Neural cell (in vitro differentiated cells): ENCODE data around the gene KRT2.

Experiments used
- EP300 ChIP-seq: fragments of 450-650 bp; conservative IDR thresholded peaks from 2 replicates; pipeline ENCODE4 v1.6.1; 2014; ENCODE audit warnings: antibody characterized with exemption, mild to moderate bottlenecking, moderate library complexity; ENCODE audit not compliant: poor library complexity, severe bottlenecking
- EZH2 ChIP-seq: fragments of 200-600, 300-800 bp; shearing (Covaris generic), sonication (generic); IDR thresholded peaks from 2 replicates; pipeline ENCODE4 v1.6.1; 2014; ENCODE audit warnings: antibody characterized with exemption, low read length, borderline replicate concordance, mild to moderate bottlenecking; ENCODE audit not compliant: insufficient read depth, poor library complexity, severe bottlenecking
- POLR2AphosphoS5 ChIP-seq: IDR thresholded peaks from 2 replicates; pipeline ENCODE4 v1.6.1; 2012
- RAD21 ChIP-seq: fragments of 450-650 bp; conservative IDR thresholded peaks from 2 replicates; pipeline ENCODE4 v1.6.1; 2014; ENCODE audit warnings: antibody characterized with exemption, mild to moderate bottlenecking, moderate library complexity
- TAF1 ChIP-seq: IDR thresholded peaks from 2 replicates; pipeline ENCODE4 v1.6.1; 2012; ENCODE audit warnings: low read depth
- TF ChIP-seq, protein P1 (sequence below): fragments of 450-650 bp; IDR thresholded peaks from 2 replicates; pipeline ENCODE4 v1.5.1; 2014; ENCODE audit warnings: antibody characterized with exemption, mild to moderate bottlenecking, moderate library complexity; ENCODE audit not compliant: poor library complexity, severe bottlenecking

DNA sequence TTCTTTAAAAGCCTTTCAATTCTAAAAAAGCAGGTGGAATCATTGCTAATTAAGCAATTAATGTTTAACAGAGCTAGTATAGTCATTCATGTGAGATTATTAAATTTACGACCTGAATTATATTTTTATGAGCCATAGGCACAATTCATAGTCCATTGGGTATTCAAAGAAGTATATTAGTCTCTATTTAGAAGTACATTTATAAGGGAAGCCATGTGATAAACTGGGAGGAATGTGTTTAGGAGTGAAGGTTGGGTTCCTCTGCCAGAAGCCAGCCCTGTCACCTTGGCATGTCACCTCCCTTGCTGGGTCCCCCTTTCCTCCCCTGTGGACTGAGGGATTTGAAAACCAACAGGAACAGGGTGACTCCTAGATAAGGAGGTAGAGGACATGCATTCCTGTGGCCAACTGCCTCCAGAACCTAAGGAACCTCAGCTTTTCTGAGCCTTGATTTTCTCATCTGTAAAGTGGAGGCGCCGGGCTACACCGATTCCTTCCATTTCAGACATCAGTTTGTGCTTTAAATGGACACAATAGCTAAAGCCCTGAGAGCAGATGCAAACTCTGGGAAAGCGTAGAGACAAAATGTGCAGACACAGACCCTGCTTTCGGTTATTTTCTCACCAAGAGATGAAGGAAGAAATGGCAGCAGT lies 5.4 kb upstream of the KRT2 start:
- TF ChIP-seq, protein P1, sequence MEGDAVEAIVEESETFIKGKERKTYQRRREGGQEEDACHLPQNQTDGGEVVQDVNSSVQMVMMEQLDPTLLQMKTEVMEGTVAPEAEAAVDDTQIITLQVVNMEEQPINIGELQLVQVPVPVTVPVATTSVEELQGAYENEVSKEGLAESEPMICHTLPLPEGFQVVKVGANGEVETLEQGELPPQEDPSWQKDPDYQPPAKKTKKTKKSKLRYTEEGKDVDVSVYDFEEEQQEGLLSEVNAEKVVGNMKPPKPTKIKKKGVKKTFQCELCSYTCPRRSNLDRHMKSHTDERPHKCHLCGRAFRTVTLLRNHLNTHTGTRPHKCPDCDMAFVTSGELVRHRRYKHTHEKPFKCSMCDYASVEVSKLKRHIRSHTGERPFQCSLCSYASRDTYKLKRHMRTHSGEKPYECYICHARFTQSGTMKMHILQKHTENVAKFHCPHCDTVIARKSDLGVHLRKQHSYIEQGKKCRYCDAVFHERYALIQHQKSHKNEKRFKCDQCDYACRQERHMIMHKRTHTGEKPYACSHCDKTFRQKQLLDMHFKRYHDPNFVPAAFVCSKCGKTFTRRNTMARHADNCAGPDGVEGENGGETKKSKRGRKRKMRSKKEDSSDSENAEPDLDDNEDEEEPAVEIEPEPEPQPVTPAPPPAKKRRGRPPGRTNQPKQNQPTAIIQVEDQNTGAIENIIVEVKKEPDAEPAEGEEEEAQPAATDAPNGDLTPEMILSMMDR: no peak
- TF ChIP-seq TAF1 (no peak), POLR2AphosphoS5 (no peak), EP300 (no peak), EZH2 (no peak), RAD21 (no peak)
